HG02623 (cell line): Measurements from ENCODE around the gene SLC28A1.

ENCODE experiments used
- ATAC-seq: cut with Tn5 transposase; IDR thresholded peaks from one replicate; pipeline ENCODE4 v1.9.1; 2021; ENCODE audit warnings: moderate library complexity; ENCODE audit not compliant: unreplicated experiment

SLC28A1 gene

GRCh38 chr15:84883466-84883865 lies 996 bp upstream of the SLC28A1 start:
- no peak for ATAC-seq

GRCh38 chr15:84885801-84886200 lies 1.3 kb downstream of the SLC28A1 start:
- ATAC-seq = no peak

GRCh38 chr15:84886211-84886983 lies 1.9 kb downstream of the SLC28A1 start:
- ATAC-seq = no peak

- no peak for ATAC-seq
Observed at GRCh38 chr15:84886984-84887299, 2.5 kb downstream of the SLC28A1 start.

GRCh38 chr15:84887938-84888337 lies 3.5 kb downstream of the SLC28A1 start:
- ATAC-seq = no peak

- no peak for ATAC-seq
Observed at GRCh38 chr15:84888639-84889038, 4.2 kb downstream of the SLC28A1 start.

- ATAC-seq = no peak
Observed at GRCh38 chr15:84889313-84889990, 5.0 kb downstream of the SLC28A1 start.

- ATAC-seq = no peak
Observed at GRCh38 chr15:84889991-84890669, 5.7 kb downstream of the SLC28A1 start.

GRCh38 chr15:84890670-84891162 lies 6.3 kb downstream of the SLC28A1 start:
- no peak for ATAC-seq

- no peak for ATAC-seq
Observed at GRCh38 chr15:84891339-84891738, 6.9 kb downstream of the SLC28A1 start.

GRCh38 chr15:84892786-84893307 lies 8.4 kb downstream of the SLC28A1 start:
- ATAC-seq = no peak

- no peak for ATAC-seq
Observed at GRCh38 chr15:84893607-84894006, 9.1 kb downstream of the SLC28A1 start.

- ATAC-seq = no peak
Observed at GRCh38 chr15:84894736-84895425, 10.4 kb downstream of the SLC28A1 start.

- no peak for ATAC-seq
Observed at GRCh38 chr15:84898761-84899160, 14.3 kb downstream of the SLC28A1 start.

GRCh38 chr15:84899750-84900149 lies 15.3 kb downstream of the SLC28A1 start:
- ATAC-seq = no peak

GRCh38 chr15:84901540-84901939 lies 17.1 kb downstream of the SLC28A1 start:
- ATAC-seq = no peak

GRCh38 chr15:84903751-84904150 lies 19.3 kb downstream of the SLC28A1 start:
- no peak for ATAC-seq

GRCh38 chr15:84904419-84904818 lies 20.0 kb downstream of the SLC28A1 start:
- ATAC-seq = no peak

- ATAC-seq = no peak
Observed at GRCh38 chr15:84905016-84905916, 20.8 kb downstream of the SLC28A1 start.

GRCh38 chr15:84907731-84908130 lies 23.3 kb downstream of the SLC28A1 start:
- ATAC-seq = no peak
